A549 (cell line): ENCODE results near the gene TSKS.
A peak's percentile ranks its signal among the peaks of the same experiment; 100 is the strongest.

Source experiments
- EP300 ChIP-seq, 2 experiments: fragments of >200 bp; sonication (Bioruptor Twin); formaldehyde crosslinking; IDR thresholded peaks; 2 replicates in 1 of 2; 3 replicates in 1 of 2; pipeline ENCODE4 v1.6.1; 2016 to 2017
- FOSL2 ChIP-seq, 2 experiments: fragments of 450-650 bp in 1 of 2; fragments of >200 bp in 1 of 2; sonication (Bioruptor Twin) in 1 of 2; formaldehyde crosslinking; IDR thresholded peaks; 2 replicates each; pipeline versions ENCODE4 v1.5.0 to v1.6.1; 2016 to 2020; ENCODE audit warnings: mild to moderate bottlenecking in 1 of 2, moderate library complexity in 1 of 2
- JUN ChIP-seq, 2 experiments: fragments of >200 bp; sonication (Bioruptor Twin); formaldehyde crosslinking; IDR thresholded peaks; 2 replicates in 1 of 2; 3 replicates in 1 of 2; pipeline ENCODE4 v1.6.1; 2016 to 2017
- MYC ChIP-seq: IDR thresholded peaks from 2 replicates; pipeline ENCODE4 v1.6.1; 2012; ENCODE audit warnings: mild to moderate bottlenecking, inconsistent platforms, low read length, improper control_type of control experiment, borderline replicate concordance
- POLR2A ChIP-seq: IDR thresholded peaks from 2 replicates; pipeline ENCODE4 v1.6.1; 2012; ENCODE audit warnings: mild to moderate bottlenecking, low read length
- POLR2AphosphoS2 ChIP-seq: conservative IDR thresholded peaks from 2 replicates; pipeline ENCODE4 v1.6.1; 2012; ENCODE audit warnings: low read length, improper control_type of control experiment, inconsistent platforms
- RAD21 ChIP-seq, 2 experiments: fragments of >200 bp in 1 of 2; sonication (Bioruptor Twin) in 1 of 2; formaldehyde crosslinking in 1 of 2; IDR thresholded peaks in 1 of 2; conservative IDR thresholded peaks in 1 of 2; 2 replicates in 1 of 2; 3 replicates in 1 of 2; pipeline ENCODE4 v1.6.1; 2012 to 2018; ENCODE audit warnings: inconsistent platforms in 1 of 2
- REST ChIP-seq: fragments of 200-600 bp; sonication (generic); IDR thresholded peaks from 2 replicates; pipeline ENCODE4 v1.6.1; 2016; ENCODE audit warnings: antibody characterized with exemption, mild to moderate bottlenecking, moderate library complexity
- RFX5 ChIP-seq: fragments of 450-650 bp; IDR thresholded peaks from 2 replicates; pipeline ENCODE4 v1.7.1; 2014; ENCODE audit warnings: antibody characterized with exemption, mild to moderate bottlenecking, moderate library complexity
- TF ChIP-seq, protein P1 (sequence below): fragments of >200 bp; sonication (Bioruptor Twin); formaldehyde crosslinking; IDR thresholded peaks from 3 replicates; pipeline ENCODE4 v1.5.1; 2016

DNA sequence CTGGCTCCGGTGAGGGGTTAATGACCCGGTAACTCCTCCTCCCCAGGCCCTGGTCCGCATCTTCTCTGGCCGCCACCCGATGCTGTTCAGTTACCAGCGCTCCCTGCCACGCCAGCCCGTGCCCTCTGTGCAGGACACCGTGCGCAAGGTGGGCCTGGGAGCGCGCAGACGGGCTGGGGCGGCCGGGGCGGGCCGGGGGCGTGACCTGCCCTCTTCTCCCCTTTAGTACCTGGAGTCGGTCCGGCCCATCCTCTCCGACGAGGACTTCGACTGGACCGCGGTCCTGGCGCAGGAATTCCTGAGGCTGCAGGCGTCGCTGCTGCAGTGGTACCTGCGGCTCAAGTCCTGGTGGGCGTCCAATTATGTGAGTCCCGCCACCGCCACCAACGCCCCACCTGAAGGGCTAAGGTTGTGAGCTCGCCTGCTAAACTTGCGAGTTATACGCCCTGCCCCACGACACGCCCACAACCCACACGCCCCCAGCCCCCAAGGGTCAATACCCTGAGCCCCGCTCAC, 61.8 kb downstream of the TSKS start:
- TF ChIP-seq JUN (IDR thresholded peaks at IDR 0.05) (no peak), RAD21 (conservative IDR thresholded peaks at IDR 0.05 in 1 of 2, IDR thresholded peaks at IDR 0.05 in 1 of 2) (0 out of 5 replicates have a peak, but pooled peaks of 1 of the 2 experiments have one; percentile 16), POLR2A (no peak), FOSL2 (IDR thresholded peaks at IDR 0.05) (no peak), FOSL2 (CRISPR knock-in tag; IDR thresholded peaks at IDR 0.05) (no peak), REST (no peak), EP300 (IDR thresholded peaks at IDR 0.05) (no peak), MYC (no peak), POLR2AphosphoS2 (no peak), RFX5 (no peak)
- TF ChIP-seq, protein P1, sequence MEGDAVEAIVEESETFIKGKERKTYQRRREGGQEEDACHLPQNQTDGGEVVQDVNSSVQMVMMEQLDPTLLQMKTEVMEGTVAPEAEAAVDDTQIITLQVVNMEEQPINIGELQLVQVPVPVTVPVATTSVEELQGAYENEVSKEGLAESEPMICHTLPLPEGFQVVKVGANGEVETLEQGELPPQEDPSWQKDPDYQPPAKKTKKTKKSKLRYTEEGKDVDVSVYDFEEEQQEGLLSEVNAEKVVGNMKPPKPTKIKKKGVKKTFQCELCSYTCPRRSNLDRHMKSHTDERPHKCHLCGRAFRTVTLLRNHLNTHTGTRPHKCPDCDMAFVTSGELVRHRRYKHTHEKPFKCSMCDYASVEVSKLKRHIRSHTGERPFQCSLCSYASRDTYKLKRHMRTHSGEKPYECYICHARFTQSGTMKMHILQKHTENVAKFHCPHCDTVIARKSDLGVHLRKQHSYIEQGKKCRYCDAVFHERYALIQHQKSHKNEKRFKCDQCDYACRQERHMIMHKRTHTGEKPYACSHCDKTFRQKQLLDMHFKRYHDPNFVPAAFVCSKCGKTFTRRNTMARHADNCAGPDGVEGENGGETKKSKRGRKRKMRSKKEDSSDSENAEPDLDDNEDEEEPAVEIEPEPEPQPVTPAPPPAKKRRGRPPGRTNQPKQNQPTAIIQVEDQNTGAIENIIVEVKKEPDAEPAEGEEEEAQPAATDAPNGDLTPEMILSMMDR, result 0 out of 3 replicates have a peak, but pooled peaks have one; percentile 9
